ENCODE measurements around the gene PMS1. TPM values are rescaled to one million over a fixed set of nuclear protein-coding genes. Genes with fewer than 3 reads are reported as not detected.
A peak's percentile ranks its signal among the peaks of the same experiment; 100 is the strongest.
"Not testable (repeated sequence)": the region's sequence is repeated elsewhere in the genome, so short reads cannot be mapped to it uniquely, and the experiment has no call there.

The PMS1 gene
- total RNA-seq, 6 experiments from 2014 or later, result 18.9 to 22.8 (median 20.5) TPM

DNA sequence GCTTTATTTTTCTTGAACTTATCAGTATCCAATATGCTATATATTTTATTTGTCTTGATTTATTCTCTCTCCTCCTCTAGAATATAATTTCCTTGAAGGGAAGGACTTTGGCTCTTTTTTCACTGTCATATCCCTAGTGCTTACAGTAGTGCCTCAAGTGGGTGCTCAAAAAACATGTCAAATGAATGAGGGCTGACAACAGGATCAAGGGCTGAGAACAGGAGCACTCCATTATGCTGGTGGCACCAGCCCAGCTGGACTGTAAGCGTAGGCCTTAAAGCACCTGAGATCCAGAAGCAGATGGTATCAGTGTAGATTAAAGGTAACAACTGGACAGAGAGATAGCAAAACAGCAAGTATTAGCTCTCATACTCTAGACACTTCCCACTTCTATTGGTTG is 46.3 kb downstream of the PMS1 start:
- H3K27ac Mint-ChIP-seq, result no peak overlapping the region
- H3K36me3 Mint-ChIP-seq (ENCODE audit: low read depth), result peaks cover 4% of the 10 kb centered on the region; the same call in 1 of the 2 replicates
- H3K27me3 Mint-ChIP-seq (ENCODE audit: insufficient read depth), result no peaks in the 10 kb centered on the region
- peaks cover 28% of the 10 kb centered on the region for H3K4me1 Mint-ChIP-seq (ENCODE audit: low read depth)
- TF ChIP-seq CTCF (IDR thresholded peaks at IDR 0.05), result no peak
- DNase-seq, result no peak
- no peak overlapping the region for H3K4me3 Mint-ChIP-seq
- no peaks in the 10 kb centered on the region for H3K9me3 Mint-ChIP-seq

- DNase-seq, result no peak
- Mint-ChIP-seq H3K27ac (no peak overlapping the region), H3K27me3 (ENCODE audit: insufficient read depth) (no peaks in the 10 kb centered on the region)
These were observed 49.8 kb downstream of the PMS1 start for GRCh38 chr2:189834059-189834458.

GRCh38 chr2:189834642-189835041 is 50.4 kb downstream of the PMS1 start:
- not testable (repeated sequence) for H3K36me3 Mint-ChIP-seq (ENCODE audit: low read depth); H3K27ac Mint-ChIP-seq; H3K9me3 Mint-ChIP-seq; H3K27me3 Mint-ChIP-seq (ENCODE audit: insufficient read depth); H3K4me3 Mint-ChIP-seq; DNase-seq
- peaks cover 30% of the 10 kb centered on the region for H3K4me1 Mint-ChIP-seq (ENCODE audit: low read depth)

More at GRCh38 chr2:189834059-189834458, 49.8 kb downstream of the PMS1 start:
- TF ChIP-seq CTCF (IDR thresholded peaks at IDR 0.05), result no peak
- H3K36me3 Mint-ChIP-seq (ENCODE audit: low read depth), result peaks cover 6% of the 10 kb centered on the region; the same call in 1 of the 2 replicates
- no peaks in the 10 kb centered on the region for H3K9me3 Mint-ChIP-seq
- H3K4me3 Mint-ChIP-seq, result no peak overlapping the region
- H3K4me1 Mint-ChIP-seq (ENCODE audit: low read depth), result peaks cover 36% of the 10 kb centered on the region

DNA sequence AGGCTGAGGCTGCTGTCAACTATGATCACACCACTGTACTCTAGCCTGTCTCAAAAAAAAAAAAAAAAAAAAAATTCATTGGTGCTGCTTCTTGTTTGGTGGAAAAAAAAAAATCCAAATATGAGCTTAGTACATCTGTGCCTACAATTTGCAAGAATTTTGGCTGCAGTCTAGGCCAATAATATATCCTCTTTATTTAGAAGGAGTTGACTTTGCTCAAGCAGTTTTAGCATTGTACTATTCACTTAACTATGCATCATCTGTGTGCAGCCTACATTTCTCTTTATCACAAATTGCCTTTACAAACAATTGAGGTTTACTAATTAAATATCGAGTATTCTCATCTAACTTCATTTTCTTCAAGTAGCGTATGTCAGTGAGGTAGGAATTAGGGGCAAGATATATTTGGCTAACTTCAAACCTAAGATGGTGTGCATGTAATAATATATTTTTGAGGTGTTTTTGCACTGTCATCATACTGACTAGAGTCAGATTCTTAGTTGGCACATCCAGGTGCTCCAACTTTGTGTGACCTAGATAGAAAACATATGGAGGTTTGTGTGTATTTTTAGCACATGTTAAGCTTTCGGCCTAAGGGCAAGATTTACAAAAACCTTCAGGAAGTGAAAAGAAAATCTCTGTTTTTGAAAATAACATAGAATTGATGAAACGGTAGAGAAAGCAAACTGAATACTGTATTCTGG is 51.8 kb downstream of the PMS1 start:
- Mint-ChIP-seq H3K4me3 (peak overlapping the region; percentile 23; the same call in 1 of the 2 replicates), H3K27me3 (ENCODE audit: insufficient read depth) (no peaks in the 10 kb centered on the region), H3K9me3 (no peaks in the 10 kb centered on the region), H3K4me1 (ENCODE audit: low read depth) (peaks cover 19% of the 10 kb centered on the region), H3K36me3 (ENCODE audit: low read depth) (peaks cover 6% of the 10 kb centered on the region; the same call in 1 of the 2 replicates), H3K27ac (peak overlapping the region; percentile 71)
- no peak for TF ChIP-seq CTCF (IDR thresholded peaks at IDR 0.05)
- DNase-seq, result no peak

DNA sequence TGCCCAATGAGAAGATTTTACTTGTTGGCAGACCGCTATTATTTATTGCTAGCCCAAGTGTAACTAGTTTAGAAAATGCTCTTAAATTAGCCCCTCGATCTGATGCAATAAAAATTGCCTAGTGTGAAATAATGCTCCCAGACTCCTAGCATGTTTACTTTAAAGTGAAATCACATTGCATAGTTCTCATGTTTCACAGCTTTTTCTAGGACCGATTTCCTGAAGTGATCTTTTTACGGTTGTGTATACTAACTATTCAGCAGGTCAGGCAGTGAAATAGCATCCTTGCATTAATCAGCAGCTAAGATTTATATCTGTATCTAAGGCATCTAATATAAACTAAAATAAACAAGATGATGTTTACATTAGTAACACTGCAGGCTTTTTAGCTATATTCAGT is 52.4 kb downstream of the PMS1 start:
- peak overlapping the region; percentile 23 for H3K4me3 Mint-ChIP-seq
- TF ChIP-seq CTCF (IDR thresholded peaks at IDR 0.05), result no peak
- peaks cover 19% of the 10 kb centered on the region for H3K4me1 Mint-ChIP-seq (ENCODE audit: low read depth)
- H3K27me3 Mint-ChIP-seq (ENCODE audit: insufficient read depth), result no peaks in the 10 kb centered on the region
- H3K36me3 Mint-ChIP-seq (ENCODE audit: low read depth), result peaks cover 6% of the 10 kb centered on the region; the same call in 1 of the 2 replicates
- DNase-seq, result peak; percentile 68
- no peaks in the 10 kb centered on the region for H3K9me3 Mint-ChIP-seq
- H3K27ac Mint-ChIP-seq, result peak overlapping the region; percentile 71

- DNase-seq, result no peak
- peaks cover 11% of the 10 kb centered on the region; the same call in 1 of the 2 replicates for H3K36me3 Mint-ChIP-seq (ENCODE audit: low read depth)
- peaks cover 19% of the 10 kb centered on the region for H3K4me1 Mint-ChIP-seq (ENCODE audit: low read depth)
- no peak overlapping the region; the same call in 1 of the 2 replicates for H3K27ac Mint-ChIP-seq
- no peak for TF ChIP-seq CTCF (IDR thresholded peaks at IDR 0.05)
- no peaks in the 10 kb centered on the region for H3K9me3 Mint-ChIP-seq
- no peaks in the 10 kb centered on the region for H3K27me3 Mint-ChIP-seq (ENCODE audit: insufficient read depth)
- H3K4me3 Mint-ChIP-seq, result no peak overlapping the region
These were observed 53.1 kb downstream of the PMS1 start for GRCh38 chr2:189837326-189837725.

Measured in HFFc6 (cell line).